Measurements from ENCODE around the gene GIMAP8.

Gene GIMAP8

GRCh38 chr7:150412016-150412415 is 38.4 kb upstream of the GIMAP8 start:
- no peak for DNase-seq

DNA sequence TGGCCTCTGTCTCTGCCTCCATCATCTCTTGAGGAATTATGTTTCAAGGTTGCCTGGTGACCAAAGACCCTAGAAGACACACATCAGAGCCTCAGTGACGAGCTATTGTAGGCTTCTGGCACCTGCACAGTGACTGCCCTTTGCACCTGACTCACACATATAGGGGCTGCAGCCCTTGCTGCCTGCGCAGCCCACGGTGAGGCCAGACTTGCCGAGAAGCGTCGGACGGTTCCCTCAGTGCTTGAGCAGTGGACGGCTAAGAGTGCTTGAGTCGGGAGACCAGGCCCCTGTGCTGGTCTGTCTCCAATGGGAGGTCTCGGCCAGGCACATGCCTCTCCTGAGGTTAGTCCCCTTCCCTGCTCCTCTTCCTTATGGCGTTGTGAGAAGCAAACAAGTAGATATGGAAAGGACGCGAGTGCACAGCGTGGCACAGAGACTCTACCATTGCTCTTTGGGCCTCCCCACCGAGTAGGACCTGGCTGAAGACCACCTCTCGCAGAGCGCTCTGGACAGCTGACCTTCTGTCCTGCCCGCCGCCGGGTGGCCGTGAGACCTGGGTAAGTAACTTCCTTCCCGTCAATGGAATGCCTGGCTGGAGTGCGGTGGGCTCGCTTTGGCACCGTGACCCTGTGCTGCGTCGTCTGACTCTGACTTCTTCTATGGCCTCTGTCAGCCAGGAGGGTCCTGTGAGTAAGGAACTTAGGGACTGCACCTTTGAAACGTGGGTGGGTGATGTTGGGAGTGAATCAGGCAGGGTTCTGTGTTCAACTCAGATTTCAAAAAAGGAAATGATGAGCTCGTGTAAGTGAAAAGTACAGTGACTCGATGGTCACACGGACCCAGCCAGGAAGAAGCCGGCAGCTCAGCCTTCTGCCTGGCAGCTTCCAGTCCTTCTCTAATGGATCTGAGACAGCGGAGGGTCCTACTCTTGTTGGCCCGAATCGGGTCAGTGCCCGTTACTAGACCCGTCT is 37.6 kb upstream of the GIMAP8 start:
- DNase-seq: no peak

DNA sequence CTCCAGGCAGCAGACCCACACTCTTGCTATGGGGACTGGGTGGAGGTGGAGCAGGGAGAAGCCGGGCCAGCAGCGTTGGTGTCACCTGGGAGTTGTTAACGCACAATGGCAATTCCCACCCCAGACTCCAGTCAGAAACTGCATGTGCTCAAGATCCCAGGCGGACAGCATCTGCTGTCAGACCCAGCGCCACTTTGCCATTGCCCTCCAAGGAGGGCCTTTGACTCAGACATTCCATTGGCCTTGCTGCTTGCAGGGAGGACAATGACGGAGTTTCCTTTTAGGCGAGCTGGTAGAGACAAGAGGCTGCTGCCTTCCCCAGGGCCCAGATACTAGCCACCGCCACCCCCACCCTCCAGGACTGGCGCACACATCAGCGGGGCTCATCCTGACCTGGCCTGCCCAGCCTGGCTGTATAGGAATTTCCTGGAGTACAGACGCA is 36.8 kb upstream of the GIMAP8 start:
- no peak for DNase-seq

DNA sequence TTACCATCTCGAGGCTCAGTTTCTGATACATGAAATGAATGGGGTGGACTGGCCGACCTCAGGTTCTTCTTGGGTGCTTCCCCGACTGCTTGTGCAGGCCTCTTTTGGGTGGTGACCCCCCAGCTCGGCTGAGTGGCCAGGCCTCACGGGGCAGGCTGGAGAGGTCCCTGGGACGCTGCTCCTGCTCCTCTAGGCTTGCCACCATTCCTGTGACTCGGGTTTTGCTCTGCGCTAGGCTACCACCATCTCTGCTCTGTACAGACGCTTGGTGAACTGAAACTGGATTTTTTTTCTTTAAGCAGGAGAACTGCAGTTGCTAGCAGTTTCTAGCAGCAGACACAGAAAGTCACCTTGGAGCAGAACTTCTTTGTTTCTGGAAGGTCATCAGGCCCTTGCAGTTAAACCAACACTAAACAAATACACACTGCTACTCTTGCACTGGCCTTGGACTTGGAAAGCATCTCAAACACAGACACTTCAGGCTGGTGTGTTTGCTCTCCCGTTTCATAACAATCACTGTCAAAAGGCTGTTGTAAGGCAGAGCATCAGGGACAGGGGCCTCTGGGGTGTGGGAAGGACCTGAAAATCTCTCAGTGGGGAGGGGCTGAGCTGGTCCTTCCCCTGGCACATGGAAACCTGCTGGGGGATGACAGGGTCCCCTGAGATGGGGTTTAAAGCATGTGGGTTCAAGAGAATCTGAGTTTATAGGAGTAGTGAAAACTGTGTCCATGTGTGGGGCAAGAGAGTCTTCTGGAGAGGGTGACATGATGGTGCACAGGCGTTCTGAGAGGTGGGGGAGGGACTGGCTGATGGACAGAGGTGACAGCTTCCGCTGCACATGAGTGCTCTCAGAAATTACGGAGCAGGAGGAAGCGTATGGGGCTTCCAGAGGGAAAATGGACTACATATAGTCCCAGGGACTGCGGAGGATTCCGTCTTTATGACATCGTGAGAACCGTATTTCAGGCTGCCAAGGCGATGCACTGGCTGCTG is 35.0 kb upstream of the GIMAP8 start:
- no peak for DNase-seq

DNA sequence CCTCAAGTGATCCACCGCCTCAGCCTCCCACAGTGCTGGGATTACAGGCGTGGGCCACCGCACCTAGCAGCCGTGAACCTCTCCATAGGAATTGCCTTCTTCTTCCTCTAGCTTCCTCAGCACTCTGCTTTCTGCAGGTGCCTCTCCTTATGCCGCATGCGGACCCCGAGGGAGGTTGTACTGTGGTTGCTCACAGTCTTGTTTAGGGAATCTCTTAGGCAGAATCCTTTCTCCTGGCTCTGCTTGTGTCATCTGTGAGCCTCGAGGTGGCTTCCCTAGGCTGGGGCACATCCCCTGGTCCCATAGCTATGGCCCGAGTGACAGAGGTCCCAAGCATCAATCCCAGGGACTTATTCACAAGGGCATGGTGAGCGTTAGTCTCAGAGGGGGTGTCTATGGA is 33.2 kb upstream of the GIMAP8 start:
- DNase-seq: no peak

- DNase-seq: no peak
These were observed 32.6 kb upstream of the GIMAP8 start for GRCh38 chr7:150417863-150418262.

DNA sequence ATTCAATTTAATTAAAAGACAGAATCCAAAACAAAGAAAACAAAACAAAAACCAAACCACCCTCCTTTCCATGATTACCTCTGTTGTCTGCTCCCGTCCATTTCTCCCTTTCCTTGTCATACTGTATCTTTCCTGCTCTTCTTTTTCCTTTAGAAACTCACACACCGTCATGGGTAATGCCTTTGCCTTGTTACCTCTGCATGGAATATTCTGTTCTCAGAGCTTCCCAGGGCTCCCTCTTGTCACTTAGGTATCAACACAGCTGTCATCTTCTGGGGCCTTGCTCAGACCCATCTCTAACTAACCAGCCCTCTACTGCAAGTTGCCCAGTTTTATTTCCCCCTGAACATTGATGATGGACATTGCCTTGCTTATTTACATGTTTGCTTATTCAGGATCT is 30.2 kb upstream of the GIMAP8 start:
- no peak for DNase-seq

DNA sequence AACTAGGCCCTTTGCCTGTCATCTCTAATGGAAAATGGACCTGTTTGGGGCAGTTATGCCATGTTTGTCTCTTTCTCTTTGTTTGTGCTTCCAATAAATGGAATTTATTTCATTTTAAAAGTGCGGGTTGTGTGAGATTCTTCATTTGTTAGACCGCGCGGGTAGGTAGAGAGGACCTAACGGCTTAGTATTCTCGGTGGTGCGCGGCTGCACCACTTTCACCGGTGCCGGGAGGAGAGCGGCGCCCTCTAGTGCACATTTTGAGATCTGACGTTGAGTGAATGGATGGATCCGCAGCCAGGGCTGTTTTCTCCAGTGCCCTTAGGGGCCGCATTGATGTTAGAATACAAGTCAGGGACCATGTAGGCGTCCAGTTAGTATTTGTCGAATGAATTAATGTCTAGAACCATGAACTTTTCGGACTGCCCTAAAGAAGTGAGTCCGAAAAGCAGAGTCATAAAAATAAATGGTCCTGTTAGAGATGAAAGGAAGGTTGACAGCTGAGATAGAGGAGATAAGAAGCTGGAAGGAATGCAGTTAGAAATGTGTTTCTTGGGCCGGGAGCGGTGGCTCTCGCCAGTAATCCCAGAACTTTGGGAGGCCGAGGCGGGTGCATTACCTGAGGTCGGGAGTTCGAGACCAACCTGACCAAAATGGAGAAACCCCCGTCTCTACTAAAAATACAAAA is 29.3 kb upstream of the GIMAP8 start:
- peak; percentile 61 to 85 (median 72) for DNase-seq

- DNase-seq: no peak
These were observed 28.6 kb upstream of the GIMAP8 start for GRCh38 chr7:150421831-150422230.

DNA sequence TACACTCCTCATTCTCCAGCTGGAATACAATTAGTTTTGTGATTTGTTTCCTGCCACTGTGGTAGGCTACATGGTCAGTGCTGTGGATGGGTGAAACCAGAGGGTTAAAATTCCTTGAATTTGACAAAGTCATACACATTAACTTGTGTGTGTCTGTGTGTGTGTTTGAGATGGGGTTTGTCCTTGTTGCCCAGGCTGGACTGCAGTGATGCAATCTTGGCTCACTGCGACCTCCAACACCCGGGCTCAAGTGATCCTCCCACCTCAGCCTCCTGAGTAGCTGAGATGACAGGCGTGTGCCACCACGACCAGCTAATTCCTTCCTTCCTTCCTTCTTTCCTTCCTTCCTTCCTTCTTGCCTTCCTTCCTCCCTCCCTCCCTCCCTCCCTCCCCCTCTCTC is 24.8 kb upstream of the GIMAP8 start:
- no peak for DNase-seq

DNA sequence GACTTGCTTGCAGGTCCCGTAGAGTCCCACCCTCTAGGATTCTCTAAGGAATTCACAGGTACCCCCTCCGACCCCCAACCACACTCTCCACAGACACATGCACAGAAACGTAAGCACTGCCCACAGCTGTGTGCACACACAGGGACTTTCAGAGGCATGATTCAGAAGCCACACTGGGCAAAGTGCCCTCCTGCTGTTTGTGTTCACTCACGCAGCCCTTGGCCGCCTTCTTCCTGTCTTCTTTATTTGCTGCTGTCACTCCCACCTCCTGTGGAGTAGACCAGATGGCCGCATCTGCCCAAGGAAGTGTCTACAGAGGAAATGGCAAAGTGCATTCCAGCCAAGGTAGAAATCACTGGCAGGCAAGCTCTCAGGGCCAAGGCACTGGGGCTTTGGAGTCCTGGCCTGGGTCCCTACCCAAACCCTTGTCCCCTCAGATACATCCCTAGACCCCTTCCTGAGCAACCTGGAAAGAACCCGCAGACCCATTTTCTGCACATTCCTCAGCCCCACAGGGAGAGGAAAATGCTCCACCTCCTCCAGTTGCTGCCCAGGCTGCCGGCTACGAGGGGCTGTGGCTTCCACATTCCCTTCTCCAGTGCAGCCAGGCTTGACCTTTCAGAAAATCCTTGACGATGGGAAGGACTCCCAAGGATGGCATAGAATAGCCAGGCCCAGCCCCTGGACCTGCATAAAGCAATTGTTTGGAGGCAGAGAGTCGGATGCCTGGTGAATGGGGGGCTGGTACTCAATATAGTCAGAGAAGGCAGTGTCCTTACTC is 21.6 kb upstream of the GIMAP8 start:
- no peak for DNase-seq

- DNase-seq: no peak
These were observed 20.7 kb upstream of the GIMAP8 start for GRCh38 chr7:150429699-150430098.

GRCh38 chr7:150430465-150431085 is 19.9 kb upstream of the GIMAP8 start:
- no peak for DNase-seq

DNA sequence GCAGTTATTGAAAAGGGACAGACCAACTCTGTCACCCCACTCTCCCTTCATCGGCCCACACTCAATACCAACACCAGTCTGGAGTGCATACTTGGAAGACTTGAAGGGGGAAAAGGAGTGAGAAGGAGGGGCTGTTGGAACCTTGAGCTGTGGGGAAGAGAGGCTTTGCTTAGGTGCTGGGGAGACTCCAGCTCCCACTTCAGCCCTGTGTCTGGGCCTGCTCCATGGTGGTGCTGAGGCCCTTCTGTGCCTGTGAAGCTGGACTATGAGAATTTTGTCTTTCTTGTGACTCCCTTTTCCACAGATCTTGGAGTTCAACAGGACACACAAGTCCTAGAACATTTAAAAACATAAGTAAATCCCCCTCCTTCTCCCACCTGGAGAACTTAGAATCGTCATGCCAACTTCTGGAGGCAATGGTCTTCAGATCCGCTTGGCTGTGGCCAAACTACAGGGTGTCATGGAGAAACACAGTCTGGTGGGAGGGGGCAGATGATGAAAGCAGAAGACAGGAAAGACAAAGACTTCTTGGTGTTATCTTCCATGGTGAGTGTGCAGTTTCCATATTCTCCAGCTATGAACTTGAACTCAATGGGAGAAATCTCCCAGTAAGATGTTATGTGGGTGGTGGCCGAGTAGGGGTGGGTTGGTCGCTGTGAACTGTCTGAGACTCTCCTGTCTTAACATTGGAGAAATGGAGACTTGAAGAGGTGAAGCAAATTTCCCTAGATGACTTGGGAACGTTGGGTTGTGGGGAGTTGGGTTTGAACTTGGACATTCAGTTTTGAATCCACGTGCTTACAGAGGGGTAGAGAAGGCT is 18.4 kb upstream of the GIMAP8 start:
- DNase-seq: no peak

GRCh38 chr7:150432915-150433892 is 17.2 kb upstream of the GIMAP8 start:
- DNase-seq: no peak

- no peak for DNase-seq
These were observed 16.2 kb upstream of the GIMAP8 start for GRCh38 chr7:150434240-150434639.

DNA sequence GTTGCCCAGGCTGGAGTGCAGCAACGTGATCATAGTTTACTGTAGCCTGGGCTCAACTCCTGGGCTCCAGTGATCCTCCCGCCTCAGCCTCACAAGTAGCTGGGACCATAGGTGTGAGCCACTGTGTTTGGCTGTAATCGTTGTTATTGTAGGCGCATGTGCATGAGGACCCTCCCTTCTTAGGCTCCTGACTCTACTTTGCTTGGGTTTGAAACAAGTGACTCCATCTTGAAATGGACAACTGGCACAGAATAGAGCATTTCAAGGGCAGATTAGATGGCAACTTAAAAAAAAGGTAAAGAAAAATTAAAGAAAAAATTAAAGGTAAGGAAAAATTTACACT is 15.4 kb upstream of the GIMAP8 start:
- no peak for DNase-seq

GRCh38 chr7:150435390-150436073 is 14.9 kb upstream of the GIMAP8 start:
- DNase-seq: no peak

DNA sequence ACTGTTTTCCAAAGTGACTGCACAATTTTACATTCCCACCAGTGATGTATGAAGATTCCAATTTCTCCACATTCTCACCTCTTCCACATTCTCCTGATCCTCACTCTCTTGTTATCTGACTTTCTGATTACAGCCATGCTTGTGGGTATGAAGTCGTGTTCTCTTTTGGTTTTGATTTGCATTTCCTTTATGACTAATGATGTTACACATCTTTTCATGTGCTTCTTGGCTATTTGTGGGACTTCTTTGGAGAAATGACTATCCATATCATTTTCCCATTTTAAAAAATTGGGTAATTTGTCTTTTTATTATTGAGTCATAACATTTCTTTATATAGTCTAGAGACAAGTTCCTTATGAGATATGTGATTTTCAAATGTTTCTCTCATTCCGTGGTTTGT is 10.5 kb upstream of the GIMAP8 start:
- DNase-seq: no peak
